HG03039 (cell line): ENCODE data around the gene BRK1.
"Not testable (repeated sequence)": the region's sequence is repeated elsewhere in the genome, so short reads cannot be mapped to it uniquely, and the experiment has no call there.

Experiments
- ATAC-seq: cut with Tn5 transposase; IDR thresholded peaks from one replicate; pipeline ENCODE4 v1.9.1; 2021; ENCODE audit warnings: mild to moderate bottlenecking, moderate library complexity; ENCODE audit not compliant: unreplicated experiment

Gene BRK1

DNA sequence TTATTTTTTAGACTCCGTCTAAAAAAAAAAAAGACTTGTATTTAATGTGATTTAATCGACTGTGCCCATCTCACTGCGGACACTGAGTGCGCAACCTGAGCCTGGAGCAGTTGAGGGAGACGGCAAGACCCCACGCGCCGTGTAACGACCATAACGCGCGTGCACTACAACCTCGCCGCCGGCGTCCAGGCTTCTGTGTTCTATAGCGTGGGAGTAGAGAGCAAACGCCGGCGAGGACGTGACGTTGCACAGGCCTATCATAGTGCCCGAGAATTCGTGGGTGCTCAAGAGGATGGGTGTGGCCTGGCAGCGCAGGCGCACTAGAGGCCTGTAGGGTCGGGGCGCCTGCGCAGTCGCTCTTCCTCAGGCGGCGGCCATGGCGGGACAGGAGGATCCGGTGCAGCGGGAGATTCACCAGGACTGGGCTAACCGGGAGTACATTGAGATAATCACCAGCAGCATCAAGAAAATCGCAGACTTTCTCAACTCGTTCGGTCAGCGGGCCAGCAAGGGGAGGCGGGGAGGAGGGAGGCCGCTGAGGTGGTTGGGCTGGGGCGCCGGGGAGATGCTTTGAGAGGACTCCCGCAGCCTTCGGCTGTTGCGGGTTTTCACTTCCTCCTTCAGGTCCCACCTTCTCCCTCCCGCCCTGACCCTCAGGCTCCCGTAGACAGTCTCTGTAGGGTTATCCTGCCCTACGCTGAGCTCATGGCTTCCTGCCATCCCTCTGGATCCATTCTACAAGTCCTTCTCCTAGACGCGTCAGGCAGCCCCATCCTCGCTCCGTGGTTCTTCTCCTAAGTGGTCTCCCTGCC is at the start of gene BRK1:
Gene BRK1, plus strand, starts transcription at position 350 of the 812 bp plus-strand sequence. Its CDS starts 27 bp downstream, at position 377.
- ATAC-seq = peak; percentile 92

DNA sequence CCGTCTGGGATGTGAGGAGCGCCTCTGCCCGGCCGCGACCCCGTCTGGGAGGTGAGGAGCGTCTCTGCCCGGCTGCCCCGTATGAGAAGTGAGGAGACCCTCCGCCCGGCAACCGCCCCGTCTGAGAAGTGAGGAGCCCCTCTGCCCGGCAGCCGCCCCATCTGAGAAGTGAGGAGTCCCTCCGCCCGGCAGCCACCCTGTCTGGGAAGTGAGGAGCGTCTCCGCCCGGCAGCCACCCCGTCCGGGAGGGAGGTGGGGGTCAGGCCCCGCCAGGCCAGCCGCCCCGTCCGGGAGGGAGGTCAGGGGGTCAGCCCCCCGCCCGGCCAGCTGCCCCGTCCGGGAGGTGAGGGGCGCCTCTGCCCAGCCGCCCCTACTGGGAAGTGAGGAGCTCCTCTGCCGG is 45.4 kb upstream of the BRK1 start:
- not testable (repeated sequence) for ATAC-seq

GRCh38 chr3:10074666-10075065 is 40.8 kb upstream of the BRK1 start:
- no peak for ATAC-seq

- ATAC-seq = no peak
Observed at GRCh38 chr3:10081871-10082270, 33.6 kb upstream of the BRK1 start.

DNA sequence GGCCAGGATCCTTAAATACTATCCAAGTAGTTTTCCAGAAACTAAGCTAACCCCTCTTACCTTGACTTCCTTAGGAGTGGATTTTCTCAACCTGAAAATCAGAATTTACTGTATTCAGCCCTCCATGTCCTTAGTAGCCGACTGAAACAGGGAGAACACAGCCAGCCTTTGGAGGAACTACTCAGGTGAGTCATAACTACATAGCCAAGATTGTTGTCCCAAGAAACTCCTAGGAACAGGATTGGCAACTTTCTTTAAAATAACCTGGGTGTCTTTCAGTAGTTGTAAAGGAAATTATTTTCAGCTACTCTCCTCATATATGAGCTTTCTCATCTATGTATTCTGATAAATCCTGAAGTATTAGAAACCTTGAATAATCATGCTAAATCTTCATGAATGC is 29.7 kb upstream of the BRK1 start:
- no peak for ATAC-seq

DNA sequence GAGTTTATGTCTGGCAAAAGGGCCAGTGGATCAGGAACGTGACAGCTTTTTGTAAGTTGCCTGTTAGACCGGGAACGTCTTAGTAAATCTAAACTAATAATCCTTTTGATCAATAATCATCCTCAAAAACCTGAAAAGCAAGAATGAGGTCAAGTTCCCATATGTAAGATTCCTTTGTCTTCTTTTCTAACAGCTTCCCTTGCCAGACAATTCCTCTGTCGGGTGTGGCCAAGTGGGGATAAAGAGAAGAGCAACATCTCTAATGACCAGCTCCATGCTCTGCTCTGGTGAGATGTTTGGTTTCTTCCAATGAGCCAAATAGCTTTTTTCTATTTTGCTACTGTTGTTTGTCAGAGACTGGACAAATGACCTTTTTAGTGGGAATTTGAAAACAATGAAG is 27.2 kb upstream of the BRK1 start:
- no peak for ATAC-seq

- no peak for ATAC-seq
Observed at GRCh38 chr3:10090179-10090578, 25.3 kb upstream of the BRK1 start.

DNA sequence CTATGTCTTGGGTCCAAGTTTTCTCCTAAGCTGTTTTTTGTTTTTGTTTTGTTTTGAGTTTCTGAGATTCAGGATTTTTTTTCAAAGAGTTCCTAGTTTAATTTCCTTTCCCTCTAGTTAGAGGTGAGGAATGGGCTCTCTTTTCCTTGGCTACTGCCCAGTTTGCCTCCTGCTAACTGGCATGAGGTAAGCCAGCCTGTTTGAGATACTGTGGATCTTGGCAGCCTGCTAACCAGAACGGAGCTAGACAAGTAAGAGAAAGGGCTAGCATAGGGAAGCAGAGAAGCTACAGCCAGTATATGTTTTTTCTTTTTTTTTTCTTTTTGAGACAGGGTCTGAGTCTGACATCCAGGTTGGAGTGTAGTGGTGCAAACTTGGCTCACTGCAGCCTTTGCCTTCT is 24.7 kb upstream of the BRK1 start:
- not testable (repeated sequence) for ATAC-seq

GRCh38 chr3:10091387-10091786 is 24.1 kb upstream of the BRK1 start:
- not testable (repeated sequence) for ATAC-seq

DNA sequence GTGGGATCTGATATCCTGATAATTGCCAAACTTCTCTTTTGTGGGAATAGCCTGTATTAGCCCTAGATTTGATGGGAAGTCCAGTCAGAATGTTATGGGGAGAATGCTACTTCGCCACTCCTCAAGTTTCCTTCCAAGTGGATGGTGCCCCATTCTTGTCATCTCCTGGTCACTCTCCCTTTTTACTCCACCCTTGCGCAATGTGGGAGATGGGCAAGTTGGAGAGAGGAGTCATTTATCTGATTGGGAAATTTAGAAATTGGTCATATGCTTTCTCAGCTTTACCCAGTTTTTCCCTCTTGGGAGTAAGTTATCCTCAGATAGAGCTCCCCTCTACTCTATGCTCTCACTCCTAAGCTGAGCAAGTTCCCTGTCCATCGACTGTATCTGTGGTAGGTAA is 21.8 kb upstream of the BRK1 start:
- no peak for ATAC-seq

GRCh38 chr3:10099041-10099440 is 16.4 kb upstream of the BRK1 start:
- ATAC-seq = no peak

DNA sequence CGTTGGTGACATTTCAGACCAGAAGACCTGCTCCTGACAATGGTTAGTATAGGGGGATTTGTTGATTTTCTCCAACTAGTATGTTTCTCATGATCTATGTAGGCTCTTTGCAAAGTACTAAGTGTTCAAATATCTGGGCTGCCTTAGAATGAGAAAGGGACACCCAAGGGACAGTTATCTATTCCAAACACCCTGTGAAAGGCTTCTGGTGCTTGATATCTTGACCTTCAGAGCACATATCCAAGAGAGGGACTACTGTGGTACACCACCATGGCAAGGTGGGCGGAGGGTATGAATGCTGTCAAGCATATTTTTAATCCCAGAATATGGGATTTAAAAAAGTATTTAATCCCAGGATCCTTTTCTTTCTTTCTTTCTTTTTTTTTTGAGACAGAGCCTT is 8.6 kb upstream of the BRK1 start:
- ATAC-seq = no peak

GRCh38 chr3:10108091-10108490 is 7.4 kb upstream of the BRK1 start, which contains the start of gene FANCD2OS:
Gene FANCD2OS, minus strand, starts transcription at chr3:10108255. Its CDS starts 3,481 bp downstream, at chr3:10104774.
- no peak for ATAC-seq

- ATAC-seq = no peak
Observed at GRCh38 chr3:10116138-10116460, 624 bp downstream of the BRK1 start.

DNA sequence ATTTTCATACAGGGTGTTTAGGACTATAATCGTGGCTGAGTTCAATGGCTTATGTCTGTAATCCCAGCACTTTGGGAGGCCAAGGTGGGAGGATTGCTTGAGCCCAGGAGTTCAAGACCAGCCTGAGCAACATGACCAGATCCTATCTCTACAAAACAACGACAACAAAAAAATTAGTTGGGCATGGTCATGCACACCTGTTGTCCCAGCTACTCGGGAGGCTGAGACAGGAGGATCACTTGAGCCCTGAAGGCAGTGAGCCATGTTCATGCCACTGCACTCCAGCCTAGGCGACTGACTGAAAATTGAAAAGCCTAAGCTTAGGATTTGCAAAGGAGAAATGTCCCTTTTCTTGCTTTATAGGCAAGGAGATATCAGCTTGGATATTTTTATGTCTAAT is 1.5 kb downstream of the BRK1 start:
- no peak for ATAC-seq

GRCh38 chr3:10119376-10119775 is 3.9 kb downstream of the BRK1 start:
- ATAC-seq = no peak

- no peak for ATAC-seq
Observed at GRCh38 chr3:10121064-10121463, 5.6 kb downstream of the BRK1 start.

DNA sequence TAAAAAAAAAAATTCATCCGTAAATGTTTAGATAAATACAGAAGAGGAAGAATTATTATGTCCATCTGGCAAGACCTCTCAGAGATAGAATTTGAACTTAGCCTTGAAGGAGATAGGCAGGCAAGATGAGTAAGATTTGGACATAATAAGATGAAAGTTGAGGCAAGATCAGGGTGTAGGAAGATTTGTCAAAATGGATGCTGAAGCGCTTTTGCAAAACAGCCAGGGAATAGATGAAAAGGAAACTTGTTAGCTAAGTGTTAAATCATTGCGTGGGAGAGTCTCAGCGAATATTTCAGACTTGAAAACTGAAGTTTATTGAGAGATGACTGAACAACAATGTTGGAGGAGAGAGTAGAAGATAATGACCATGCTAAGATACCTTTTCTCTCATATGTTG is 7.2 kb downstream of the BRK1 start:
- no peak for ATAC-seq

DNA sequence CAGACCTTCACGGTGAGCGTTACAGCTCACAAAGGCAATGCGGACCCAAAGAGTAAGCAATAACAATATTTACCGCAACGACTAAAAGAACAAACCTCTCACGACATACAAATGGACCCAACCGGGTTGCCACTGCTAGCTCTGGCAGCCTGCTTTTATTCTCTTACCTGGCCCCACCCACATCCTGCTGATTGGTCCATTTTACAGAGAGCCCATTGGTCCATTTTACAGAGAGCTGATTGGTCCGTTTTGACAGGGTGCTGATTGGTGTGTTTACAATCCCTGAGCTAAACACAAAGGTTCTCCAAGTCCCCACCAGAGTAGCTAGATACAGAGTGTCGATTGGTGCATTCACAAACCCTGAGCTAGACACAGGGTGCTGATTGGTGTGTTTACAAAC is 20.4 kb downstream of the BRK1 start:
- ATAC-seq = not testable (repeated sequence)

DNA sequence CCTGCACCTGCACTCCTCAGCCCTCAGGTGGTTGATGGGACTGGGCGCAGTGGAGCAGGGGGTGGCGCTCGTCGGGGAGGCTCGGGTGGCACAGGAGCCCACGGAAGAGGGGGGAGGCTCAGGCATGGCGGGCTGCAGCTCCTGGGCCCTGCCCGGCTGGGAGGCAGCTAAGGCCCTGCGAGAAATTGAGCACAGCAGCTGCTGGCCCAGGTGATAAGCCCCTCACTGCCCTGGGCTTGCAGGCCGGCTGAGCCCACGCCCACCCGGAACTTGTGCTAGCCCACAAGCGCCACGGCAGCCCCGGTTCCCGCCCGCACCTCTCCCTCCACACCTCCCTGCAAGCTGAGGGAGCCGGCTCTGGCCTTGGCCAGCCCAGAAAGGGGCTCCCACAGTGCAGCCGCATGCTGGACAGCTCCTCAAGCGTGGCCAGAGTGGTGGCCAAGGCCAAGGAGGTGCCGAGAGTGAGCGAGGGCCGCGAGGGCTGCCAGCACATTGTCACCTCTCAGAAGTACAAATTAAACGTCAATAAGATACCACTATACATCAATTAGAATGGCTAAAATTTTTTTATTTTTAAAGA is 21.0 kb downstream of the BRK1 start:
- no peak for ATAC-seq

DNA sequence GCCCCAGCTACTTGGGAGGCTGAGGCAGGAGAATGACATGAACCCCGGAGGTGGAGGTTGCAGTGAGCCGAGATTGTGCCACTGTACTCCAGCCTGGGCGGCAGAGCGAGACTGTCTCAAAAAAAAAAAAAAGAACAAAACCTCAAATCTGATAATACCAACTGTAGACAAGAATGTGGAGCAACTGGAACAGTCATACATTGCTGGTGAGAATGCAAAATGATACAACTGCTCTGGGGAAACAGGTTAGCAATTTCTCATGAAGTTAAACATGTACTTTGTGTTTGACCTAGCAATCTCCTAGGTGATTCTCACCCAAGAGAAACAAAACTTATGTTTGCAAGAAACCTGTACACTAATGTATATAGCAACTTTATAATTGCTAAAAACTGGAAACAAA is 21.7 kb downstream of the BRK1 start:
- ATAC-seq = no peak

DNA sequence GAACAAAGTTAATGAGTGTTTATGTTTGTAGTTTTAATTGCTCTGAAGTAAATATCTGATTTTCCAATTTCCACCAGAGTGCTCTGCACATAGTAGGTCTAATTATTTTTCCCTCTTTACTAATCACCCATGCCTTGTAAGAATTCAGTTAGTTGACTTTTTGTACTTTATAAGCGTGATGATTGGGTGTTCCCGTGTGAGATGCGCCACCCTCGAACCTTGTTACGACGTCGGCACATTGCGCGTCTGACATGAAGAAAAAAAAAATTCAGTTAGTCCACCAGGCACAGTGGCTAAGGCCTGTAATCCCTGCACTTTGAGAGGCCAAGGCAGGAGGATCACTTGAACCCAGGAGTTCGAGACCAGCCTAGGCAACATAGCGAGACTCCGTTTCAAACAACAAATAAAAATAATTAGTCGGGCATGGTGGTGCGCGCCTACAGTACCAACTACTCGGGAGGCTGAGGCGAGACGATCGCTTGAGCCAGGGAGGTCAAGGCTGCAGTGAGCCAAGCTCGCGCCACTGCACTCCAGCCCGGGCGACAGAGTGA is 25.6 kb downstream of the BRK1 start:
- ATAC-seq = no peak
